ENCODE data around the gene MREG. TPM values are rescaled to one million over a fixed set of nuclear protein-coding genes. Genes with fewer than 3 reads are reported as not detected.
"Not testable (repeated sequence)": the region's sequence is repeated elsewhere in the genome, so short reads cannot be mapped to it uniquely, and the experiment has no call there.

The MREG gene
- total RNA-seq, 2 donors from 2014 or later: 5.3 to 6.6 TPM

DNA sequence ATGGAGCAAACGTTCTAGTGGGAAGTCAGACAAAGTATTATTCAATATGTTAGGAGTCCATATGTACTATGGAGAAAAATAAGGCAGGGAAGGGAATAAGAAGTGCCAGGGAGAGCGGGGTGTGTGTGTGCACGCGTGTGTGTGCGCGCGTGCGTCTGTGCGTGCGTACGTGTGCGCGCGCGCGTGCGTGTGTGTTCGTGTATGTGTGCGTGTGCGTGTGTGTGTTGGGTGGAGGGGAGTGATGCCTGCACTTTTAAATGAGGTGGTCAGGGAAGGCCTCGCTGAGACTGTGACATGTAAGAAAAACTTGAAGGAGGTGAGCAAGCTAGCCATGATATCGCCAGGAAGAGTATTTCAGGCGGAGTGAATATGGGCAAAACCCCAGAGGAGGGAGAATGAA is 1.6 kb upstream of the MREG start:
- H3K4me3 Mint-ChIP-seq: peak overlapping the region; percentile 67
- H3K36me3 Mint-ChIP-seq (ENCODE audit: low read depth): peaks cover 3% of the 10 kb centered on the region
- H3K27ac Mint-ChIP-seq: no peak overlapping the region
- ATAC-seq: no peak
- no peaks in the 10 kb centered on the region for H3K9me3 ChIP-seq (ENCODE audit: control insufficient read depth, low read length, poor library complexity, severe bottlenecking)
- H3K27me3 Mint-ChIP-seq: no peaks in the 10 kb centered on the region
- DNase-seq: no peak
- peaks cover 32% of the 10 kb centered on the region for H3K4me1 Mint-ChIP-seq

DNA sequence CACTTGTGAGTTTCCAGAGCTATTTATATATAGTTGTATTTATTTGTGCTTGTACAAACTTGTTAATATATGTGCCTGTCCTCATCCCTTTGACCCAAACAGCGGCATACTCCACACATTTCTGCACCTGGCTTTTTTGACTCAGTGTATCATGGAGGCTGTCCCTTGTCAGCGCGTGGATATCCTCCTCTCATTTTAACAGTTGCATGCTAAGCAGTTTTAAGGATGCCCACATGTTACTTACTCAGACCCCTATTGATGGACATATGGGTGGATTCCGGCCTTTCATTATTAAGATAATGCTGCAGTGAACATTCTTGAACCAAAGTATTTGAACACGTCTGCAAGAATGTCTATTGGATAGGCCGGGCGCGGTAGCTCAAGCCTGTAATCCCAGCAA is 655 bp upstream of the MREG start:
- peak overlapping the region; percentile 31 for H3K4me3 Mint-ChIP-seq
- no peak overlapping the region for H3K27ac Mint-ChIP-seq
- H3K4me1 Mint-ChIP-seq: peaks cover 32% of the 10 kb centered on the region
- peaks cover 3% of the 10 kb centered on the region for H3K36me3 Mint-ChIP-seq (ENCODE audit: low read depth)
- H3K27me3 Mint-ChIP-seq: no peaks in the 10 kb centered on the region
- ATAC-seq (no peak), DNase-seq (no peak)
- H3K9me3 ChIP-seq (ENCODE audit: control insufficient read depth, low read length, poor library complexity, severe bottlenecking): no peaks in the 10 kb centered on the region

DNA sequence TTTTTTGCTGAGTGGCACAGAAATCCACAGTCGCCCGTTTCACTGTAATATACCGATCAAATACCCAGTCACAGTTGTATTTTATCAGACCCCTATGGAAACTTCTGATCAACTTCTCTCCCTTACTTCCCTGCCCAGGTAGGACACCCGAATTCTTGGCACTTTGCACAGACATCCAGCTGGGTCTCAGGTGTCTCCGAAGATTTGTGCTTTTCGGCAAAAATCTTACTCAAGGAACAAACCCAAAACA is 596 bp downstream of the MREG start:
- Mint-ChIP-seq H3K27ac (peak overlapping the region; percentile 71), H3K27me3 (no peaks in the 10 kb centered on the region), H3K4me3 (peak overlapping the region; percentile 92), H3K36me3 (ENCODE audit: low read depth) (peaks cover 3% of the 10 kb centered on the region), H3K4me1 (peaks cover 32% of the 10 kb centered on the region)
- ATAC-seq (no peak), DNase-seq (no peak)
- H3K9me3 ChIP-seq (ENCODE audit: control insufficient read depth, low read length, poor library complexity, severe bottlenecking): no peaks in the 10 kb centered on the region

DNA sequence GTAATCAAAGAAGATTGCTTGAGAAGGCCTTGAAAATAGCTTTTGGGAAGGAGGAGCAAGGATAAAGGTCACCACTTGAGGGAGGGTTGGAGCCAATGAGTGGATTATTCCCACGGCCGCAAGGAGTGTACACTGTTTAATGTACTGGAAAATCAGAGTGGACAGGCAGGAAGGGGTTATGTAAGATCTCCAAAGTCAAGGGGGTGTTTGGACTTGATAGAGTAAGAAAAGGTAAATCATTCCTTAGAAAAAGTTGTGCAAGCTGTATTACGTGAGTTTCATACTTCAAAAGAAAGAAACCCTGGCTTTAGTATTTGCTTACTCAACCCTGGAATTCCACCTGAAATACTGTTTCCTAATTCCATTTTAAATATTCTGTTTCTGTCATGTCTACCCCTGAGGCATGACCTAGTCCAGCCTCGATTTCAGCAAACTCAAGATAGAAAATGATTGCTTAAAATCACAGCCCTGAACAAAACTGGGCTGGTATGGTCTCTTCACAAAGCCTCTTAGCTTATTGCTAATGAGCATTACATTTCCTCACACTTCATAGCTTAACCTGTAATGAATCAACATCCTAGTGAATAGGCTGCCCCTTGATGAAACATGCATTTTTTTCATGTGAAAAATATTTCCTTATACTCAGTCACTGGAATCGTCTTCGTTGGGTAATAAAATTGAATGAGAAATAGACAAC is 1.1 kb downstream of the MREG start:
- peaks cover 31% of the 10 kb centered on the region for H3K4me1 Mint-ChIP-seq
- H3K4me3 Mint-ChIP-seq: peak overlapping the region; percentile 92
- peak overlapping the region; percentile 71 for H3K27ac Mint-ChIP-seq

DNA sequence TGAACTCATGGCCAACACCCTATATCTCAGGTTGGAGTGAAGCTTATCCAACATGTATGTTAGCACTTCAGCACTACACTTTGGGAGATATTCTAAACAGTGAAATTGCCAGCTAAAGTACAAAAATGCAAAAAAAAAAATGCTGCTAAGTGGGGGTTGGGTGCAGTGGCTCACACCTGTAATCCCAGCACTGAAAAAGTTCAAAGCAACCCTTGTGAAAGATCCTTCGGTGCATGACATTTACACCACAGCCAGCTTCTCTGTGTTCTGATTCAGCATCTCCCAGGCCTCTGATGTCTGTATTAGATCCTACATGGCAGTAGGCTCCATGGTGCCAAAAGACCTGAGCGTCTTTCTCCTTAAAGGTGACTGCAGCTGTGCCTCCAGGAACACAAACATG is 4.1 kb downstream of the MREG start:
- not testable (repeated sequence) for DNase-seq; H3K36me3 Mint-ChIP-seq (ENCODE audit: low read depth); ATAC-seq; H3K4me3 Mint-ChIP-seq; H3K27ac Mint-ChIP-seq; H3K27me3 Mint-ChIP-seq; H3K9me3 ChIP-seq (ENCODE audit: control insufficient read depth, low read length, poor library complexity, severe bottlenecking)
- peaks cover 25% of the 10 kb centered on the region for H3K4me1 Mint-ChIP-seq

More for the DNA sequence above, 1.1 kb downstream of the MREG start:
- H3K27me3 Mint-ChIP-seq: no peaks in the 10 kb centered on the region
- H3K36me3 Mint-ChIP-seq (ENCODE audit: low read depth): peaks cover 3% of the 10 kb centered on the region
- DNase-seq (no peak), ATAC-seq (no peak)
- no peaks in the 10 kb centered on the region for H3K9me3 ChIP-seq (ENCODE audit: control insufficient read depth, low read length, poor library complexity, severe bottlenecking)

DNA sequence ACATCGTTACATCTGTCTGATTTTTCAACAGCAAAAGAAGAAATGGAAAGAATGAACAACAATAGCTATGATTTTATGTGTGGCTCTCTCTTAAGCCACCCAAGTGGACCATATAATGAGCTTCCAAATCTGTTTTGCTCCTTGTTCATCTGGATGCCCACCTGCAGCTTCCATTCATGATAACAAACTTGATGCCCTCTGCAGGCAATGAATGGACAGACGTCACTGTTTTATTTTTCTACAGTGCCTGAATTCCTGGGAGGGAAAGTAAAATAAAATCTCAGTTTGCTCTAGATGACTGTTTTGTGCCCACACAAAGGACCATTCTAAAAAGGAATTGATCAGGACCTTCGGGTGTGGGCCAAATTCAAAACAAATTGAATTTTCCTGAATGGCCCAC is 5.0 kb downstream of the MREG start:
- H3K27me3 Mint-ChIP-seq: no peaks in the 10 kb centered on the region
- no peak overlapping the region for H3K27ac Mint-ChIP-seq
- no peak overlapping the region for H3K4me3 Mint-ChIP-seq
- H3K36me3 Mint-ChIP-seq (ENCODE audit: low read depth): no peaks in the 10 kb centered on the region
- ATAC-seq (no peak), DNase-seq (no peak)
- H3K9me3 ChIP-seq (ENCODE audit: control insufficient read depth, low read length, poor library complexity, severe bottlenecking): no peaks in the 10 kb centered on the region
- peaks cover 34% of the 10 kb centered on the region for H3K4me1 Mint-ChIP-seq

DNA sequence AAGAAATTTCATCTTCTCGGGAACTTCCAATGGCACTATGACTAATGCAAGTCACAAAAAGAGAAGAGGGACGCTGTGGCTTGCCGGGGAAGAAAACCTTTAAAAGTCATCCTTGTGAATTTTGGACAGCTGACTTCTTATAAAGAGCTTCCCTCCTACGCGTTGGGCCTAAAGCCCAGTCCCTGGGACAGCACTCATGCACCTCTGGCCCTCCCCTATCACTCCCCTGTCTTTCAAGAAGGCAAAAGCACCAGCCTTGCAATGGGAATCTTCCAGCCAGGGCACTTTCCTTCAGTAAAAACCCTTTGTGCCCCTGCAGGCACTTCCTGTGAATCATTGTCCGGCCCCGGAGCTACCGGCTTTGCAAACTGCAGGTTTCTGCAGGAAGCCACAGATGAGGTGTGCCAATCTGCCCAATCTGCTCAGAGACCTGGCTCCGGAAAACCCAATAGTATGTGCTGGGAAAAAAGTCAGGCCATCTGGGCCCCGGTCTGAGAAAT is 7.1 kb downstream of the MREG start:
- ATAC-seq: peak; percentile 50
- H3K4me1 Mint-ChIP-seq: peaks cover 33% of the 10 kb centered on the region

DNA sequence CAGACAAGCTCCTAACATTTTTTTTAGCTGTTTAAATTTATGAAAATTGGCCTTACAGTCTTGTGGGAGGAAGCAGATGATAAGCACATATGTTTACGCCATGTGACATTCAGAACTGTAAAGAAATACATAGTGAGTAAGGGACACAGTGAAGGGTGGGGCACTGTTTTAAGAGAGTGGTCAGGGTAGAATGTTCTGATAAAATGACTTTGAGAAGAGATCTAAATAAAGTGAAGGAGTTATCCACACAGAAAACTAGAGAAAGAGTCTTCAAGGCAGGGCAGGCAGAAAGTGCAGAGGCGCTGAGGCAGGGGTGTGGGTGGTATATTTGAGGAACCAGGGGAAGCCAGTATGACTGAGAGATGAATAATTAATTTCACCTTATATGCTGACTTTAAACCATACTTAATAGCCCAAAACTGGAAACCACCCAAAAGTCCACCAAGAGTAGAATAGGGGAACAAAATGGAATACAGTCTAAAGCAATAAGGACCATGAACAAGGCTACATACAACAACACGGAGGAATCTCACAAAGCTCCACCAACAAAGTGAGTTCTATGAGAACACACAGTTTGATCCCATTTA is 8.6 kb downstream of the MREG start:
- ATAC-seq (peak; percentile 49), DNase-seq (no peak)
- no peaks in the 10 kb centered on the region for H3K9me3 ChIP-seq (ENCODE audit: control insufficient read depth, low read length, poor library complexity, severe bottlenecking)
- Mint-ChIP-seq H3K27ac (peak overlapping the region; percentile 77), H3K27me3 (no peaks in the 10 kb centered on the region), H3K4me1 (peaks cover 33% of the 10 kb centered on the region), H3K4me3 (no peak overlapping the region), H3K36me3 (ENCODE audit: low read depth) (peaks cover 4% of the 10 kb centered on the region)

More for the DNA sequence above, 7.1 kb downstream of the MREG start:
- H3K27ac Mint-ChIP-seq: no peak overlapping the region
- H3K36me3 Mint-ChIP-seq (ENCODE audit: low read depth): peaks cover 4% of the 10 kb centered on the region
- H3K27me3 Mint-ChIP-seq: no peaks in the 10 kb centered on the region
- peak in 1 of 3 donors; percentile 22 for DNase-seq
- no peaks in the 10 kb centered on the region for H3K9me3 ChIP-seq (ENCODE audit: control insufficient read depth, low read length, poor library complexity, severe bottlenecking)
- H3K4me3 Mint-ChIP-seq: no peak overlapping the region

DNA sequence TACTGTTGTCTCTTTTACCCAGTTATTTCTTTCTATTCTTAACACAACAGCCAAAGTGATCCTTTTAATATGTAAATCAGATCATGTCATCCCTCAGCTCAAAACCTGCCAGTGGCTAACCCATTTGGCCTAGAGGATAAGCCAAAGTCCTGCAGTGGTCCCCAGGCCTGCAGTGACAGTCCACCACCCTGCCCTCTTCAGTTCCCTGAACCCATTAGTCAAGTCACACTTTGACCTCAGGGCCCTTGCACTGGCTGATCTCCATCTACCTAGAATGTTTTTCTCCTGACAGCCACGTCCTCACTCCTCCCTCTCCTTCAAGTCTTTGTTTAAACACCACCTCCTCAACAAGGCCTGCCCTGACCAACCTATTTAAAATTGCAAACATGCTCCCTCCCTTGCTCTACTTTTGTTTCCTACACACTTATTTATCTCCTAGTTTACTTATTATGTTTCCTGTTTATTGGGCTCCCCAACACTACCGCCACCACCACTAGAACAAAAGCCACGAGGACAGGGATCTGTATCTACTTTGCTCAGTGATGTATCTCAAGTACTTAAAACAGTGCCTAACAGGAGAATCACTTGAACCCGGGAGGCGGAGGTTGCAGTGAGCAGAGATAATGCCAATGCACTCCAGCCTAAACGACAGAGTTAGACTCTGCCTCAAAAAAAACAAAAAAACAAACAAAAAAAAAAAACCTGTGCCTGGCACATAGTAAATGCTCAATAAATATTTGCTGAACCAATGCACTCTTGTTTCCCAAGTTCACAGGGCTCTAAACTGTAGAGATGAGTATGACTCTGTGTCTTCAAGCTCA is 9.3 kb downstream of the MREG start:
- ATAC-seq (peak; percentile 15), DNase-seq (no peak)
- Mint-ChIP-seq H3K27me3 (no peaks in the 10 kb centered on the region), H3K4me1 (peaks cover 33% of the 10 kb centered on the region), H3K36me3 (ENCODE audit: low read depth) (peaks cover 4% of the 10 kb centered on the region), H3K27ac (peak overlapping the region; percentile 77), H3K4me3 (no peak overlapping the region)
- H3K9me3 ChIP-seq (ENCODE audit: control insufficient read depth, low read length, poor library complexity, severe bottlenecking): no peaks in the 10 kb centered on the region

DNA sequence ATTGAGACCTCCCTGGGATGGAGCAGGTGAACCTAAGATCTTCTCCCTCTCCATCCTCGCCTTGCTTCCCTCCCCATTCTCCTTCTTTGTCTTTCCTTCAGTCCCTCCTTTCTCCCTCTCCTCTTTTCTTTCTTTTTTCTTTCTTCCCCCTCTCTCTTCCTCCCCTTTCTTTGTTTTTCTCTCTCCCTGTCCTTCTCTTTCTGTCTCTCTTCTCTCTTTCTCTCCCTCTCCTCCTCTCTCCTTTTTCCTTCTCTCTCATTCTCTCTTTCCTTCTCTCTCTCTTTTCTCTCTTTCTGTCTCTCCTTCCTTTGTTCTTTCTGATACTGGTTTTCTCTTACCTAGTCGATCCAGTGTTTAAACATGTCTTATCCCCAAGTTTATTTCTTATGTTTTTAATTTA is 10.7 kb downstream of the MREG start:
- Mint-ChIP-seq H3K27ac (peak overlapping the region; percentile 72), H3K36me3 (ENCODE audit: low read depth) (peaks cover 4% of the 10 kb centered on the region), H3K4me3 (no peak overlapping the region), H3K27me3 (no peaks in the 10 kb centered on the region), H3K4me1 (peaks cover 33% of the 10 kb centered on the region)
- no peak for DNase-seq
- ATAC-seq: no peak
- H3K9me3 ChIP-seq (ENCODE audit: control insufficient read depth, low read length, poor library complexity, severe bottlenecking): no peaks in the 10 kb centered on the region

DNA sequence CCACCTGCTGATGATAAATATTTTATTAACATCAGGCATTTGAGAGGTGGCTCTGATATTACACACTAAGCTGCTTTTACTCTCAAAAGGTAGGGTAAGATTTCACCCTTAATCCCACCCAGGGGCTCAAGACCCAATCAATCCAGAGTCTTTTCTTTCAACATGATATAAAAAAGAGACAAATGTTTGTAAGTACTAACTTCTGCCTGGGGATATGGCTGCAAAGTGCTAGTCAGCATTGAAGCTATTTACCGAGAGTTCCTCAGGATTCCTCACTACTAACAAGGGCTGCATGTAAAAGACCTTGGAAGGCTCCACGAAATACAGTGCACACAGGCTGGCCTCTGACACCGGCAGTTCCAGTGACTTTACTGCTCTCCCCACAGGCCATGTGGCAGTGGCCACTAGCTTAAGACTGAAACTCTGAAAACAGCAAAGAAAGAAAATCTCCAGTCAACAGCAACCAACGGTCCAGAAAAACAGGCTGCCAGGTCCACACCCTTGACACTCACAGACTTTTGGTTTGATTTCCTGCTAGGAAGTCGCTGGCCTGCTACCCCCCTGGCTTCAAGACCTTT is 11.2 kb downstream of the MREG start:
- DNase-seq: no peak
- Mint-ChIP-seq H3K4me1 (peaks cover 36% of the 10 kb centered on the region), H3K27ac (peak overlapping the region; percentile 72)

DNA sequence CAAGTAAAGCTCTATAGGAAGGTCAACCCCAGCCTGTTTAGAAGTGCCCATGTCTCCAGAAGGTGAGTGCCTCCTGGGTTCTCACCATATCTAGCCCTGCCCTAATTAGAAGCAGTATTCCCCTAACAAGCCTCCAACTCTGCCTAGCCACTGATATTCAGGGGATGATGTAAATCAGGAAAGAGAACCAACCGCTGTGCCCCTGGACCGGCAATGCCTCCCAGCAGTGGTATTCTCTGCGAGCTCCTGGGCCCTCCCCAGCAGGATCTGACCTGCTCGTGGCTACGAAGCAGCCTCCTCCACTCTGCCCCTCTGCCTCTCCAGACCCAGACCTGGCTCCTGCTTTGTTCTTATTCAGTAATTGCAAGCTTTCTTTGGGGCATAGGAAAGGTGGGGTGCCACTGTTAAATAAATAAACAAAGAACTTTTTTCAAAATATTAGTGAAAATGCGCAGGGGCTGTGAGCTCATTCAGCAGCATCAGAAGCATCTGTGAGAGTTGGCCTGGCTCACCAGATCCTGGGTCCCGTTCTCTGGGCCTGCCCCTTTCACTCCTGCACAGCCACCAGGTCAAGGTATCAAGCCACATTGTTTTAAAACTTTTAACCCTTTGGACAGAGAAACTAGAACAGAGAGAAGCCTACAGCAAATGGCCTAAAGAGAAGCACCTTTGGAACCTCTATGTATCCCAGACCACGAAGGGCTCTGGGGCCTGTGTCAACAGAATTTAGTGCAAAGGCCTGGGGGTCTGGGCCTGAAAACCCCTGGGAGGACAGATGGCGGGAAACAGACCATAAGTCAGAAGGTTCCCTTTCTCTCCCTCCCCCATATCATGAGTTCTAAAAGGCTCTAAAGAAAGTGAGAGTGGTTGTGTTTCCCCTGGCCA is 11.9 kb downstream of the MREG start:
- Mint-ChIP-seq H3K4me3 (no peak overlapping the region), H3K27me3 (no peaks in the 10 kb centered on the region), H3K36me3 (ENCODE audit: low read depth) (peaks cover 7% of the 10 kb centered on the region), H3K27ac (no peak overlapping the region), H3K4me1 (peaks cover 33% of the 10 kb centered on the region)
- ATAC-seq (no peak), DNase-seq (no peak)
- H3K9me3 ChIP-seq (ENCODE audit: control insufficient read depth, low read length, poor library complexity, severe bottlenecking): no peaks in the 10 kb centered on the region

More for the DNA sequence above, 11.2 kb downstream of the MREG start:
- Mint-ChIP-seq H3K4me3 (no peak overlapping the region), H3K27me3 (no peaks in the 10 kb centered on the region), H3K36me3 (ENCODE audit: low read depth) (peaks cover 7% of the 10 kb centered on the region)
- no peaks in the 10 kb centered on the region for H3K9me3 ChIP-seq (ENCODE audit: control insufficient read depth, low read length, poor library complexity, severe bottlenecking)
- no peak for ATAC-seq
